NT2/D1 (cell line): Measurements from ENCODE around the gene HSF2BP.

Experiments
- SUZ12 ChIP-seq: IDR thresholded peaks from 2 replicates; pipeline ENCODE4 v1.6.1; 2011; ENCODE audit not compliant: insufficient read length, insufficient read depth; ENCODE audit errors: extremely low read depth
- YY1 ChIP-seq: IDR thresholded peaks from 2 replicates; pipeline ENCODE4 v1.6.1; 2011; ENCODE audit not compliant: insufficient read length, insufficient read depth
- ZNF274 ChIP-seq: IDR thresholded peaks from 2 replicates; pipeline ENCODE4 v1.6.1; 2011; ENCODE audit warnings: mild to moderate bottlenecking, low read depth, low read length

DNA sequence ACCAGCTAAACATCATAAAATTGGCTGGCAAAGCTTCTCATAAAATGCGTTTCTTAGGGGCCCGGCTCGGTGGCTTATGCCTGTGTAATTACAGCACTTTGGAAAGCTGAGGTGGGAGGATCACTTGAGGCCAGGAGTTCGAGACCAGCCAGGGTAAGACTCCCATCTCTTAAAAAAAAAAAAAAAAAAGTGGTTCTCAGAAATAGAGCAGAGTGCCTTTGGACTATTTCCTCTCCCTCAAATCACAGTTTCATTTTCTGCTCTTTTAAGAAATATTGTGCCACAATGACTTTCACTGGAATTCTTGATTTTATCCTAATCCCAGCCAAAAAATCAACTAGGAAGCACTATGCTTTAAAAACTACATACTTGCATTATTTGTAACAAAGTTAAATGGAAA lies 13.3 kb downstream of the HSF2BP start:
- TF ChIP-seq ZNF274 (no peak), SUZ12 (no peak), YY1 (no peak)
